ENCODE results near the gene KAT6B.
"Not testable (repeated sequence)": the region's sequence is repeated elsewhere in the genome, so short reads cannot be mapped to it uniquely, and the experiment has no call there.

KAT6B gene

DNA sequence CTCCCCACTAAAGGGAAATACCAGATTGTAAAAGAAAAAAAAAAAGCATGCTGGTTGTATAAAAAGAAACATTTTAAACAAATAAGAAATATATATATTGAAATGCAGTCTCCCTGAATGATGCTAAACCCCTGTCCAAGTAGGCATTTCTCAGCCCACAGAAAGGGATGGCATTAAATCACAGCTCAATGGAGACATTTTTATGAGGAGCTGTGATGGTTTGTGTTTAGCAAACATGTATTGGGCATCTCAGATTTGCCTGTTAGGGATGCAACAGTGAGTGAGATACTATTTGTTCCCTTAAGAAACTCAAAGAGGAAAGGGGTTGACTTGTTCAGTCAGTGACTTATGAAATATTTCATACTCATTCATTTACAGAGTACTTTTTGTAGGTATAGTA is 51.5 kb downstream of the KAT6B start:
- in situ Hi-C loops (cut with HindIII; ENCODE audit: low pct_ligation_motif_present, low pct_unique_long_range_greater_than_20kb, low sequenced_read_pairs): no loop called here

DNA sequence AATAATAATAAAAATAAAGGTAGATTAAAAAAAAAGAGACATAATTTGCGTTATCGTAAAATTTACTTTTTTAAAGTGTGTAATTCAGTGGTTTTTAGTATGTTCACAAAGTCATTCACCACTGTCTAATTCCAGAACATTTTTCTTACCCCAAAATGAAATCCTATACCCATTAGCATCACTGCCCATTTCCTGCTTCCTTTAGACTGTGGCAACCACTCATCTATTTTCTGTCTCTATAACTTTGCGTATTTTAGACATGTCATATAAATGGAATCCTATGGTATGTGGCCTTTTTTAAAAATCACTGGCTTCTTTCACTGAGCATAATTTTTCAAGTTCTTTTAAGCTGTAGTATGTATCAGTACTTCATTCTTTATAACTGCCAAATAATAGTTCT is 53.6 kb downstream of the KAT6B start:
- DNase-seq: no peak
- in situ Hi-C loops (cut with HindIII; ENCODE audit: low pct_ligation_motif_present, low pct_unique_long_range_greater_than_20kb, low sequenced_read_pairs): no loop called here

More for the DNA sequence above, 51.5 kb downstream of the KAT6B start:
- no peak for DNase-seq

DNA sequence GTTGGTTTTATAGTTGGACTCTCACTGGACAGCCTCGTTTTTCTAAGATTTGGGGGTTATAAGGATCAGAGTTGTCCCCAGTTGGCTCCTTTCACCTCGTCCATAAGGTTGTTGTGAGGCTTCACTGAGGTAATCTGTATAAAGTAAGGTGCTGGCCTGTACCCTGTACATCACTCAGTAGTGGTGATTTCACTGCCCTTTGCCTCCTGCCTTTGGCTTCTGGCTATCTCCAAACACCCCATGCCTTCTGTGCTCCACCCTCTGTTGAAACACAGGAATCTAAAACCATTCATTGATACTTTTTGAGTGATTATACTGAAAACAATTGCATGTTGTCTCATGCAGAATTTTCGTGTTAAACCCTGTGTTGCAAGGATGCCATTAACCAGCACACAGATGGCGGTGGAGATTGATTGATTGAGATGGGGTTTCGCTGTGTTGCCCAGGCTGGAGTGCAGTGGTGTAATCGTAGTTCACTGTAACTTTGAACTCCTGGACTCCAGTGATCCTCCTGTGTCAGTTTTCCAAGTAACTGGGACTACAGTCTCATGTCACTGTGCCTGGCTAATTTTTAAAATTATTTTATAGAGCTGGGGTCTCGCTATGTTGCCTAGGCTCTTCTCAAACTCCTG is 55.0 kb downstream of the KAT6B start:
- in situ Hi-C loops (cut with HindIII; ENCODE audit: low pct_ligation_motif_present, low pct_unique_long_range_greater_than_20kb, low sequenced_read_pairs): no loop called here
- DNase-seq: no peak

DNA sequence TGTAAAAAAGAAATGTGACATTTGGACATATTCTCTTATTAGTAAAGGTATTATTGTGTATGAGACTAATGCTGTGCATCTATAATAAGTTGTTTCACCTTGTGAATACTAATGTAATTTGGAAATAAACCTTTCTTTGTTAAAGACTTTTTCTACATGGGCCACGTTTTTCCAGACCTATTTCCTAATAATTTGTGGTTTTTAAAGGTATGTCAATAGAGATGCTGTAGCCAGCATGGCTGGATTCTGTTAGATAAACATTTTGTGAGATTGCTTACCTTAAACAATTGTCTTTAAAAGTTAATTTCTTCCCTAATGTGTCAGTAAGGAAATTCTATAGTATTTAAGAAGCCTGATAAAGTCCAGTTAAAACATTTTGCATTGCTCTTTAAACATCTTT is 56.0 kb downstream of the KAT6B start:
- in situ Hi-C loops (cut with HindIII; ENCODE audit: low pct_ligation_motif_present, low pct_unique_long_range_greater_than_20kb, low sequenced_read_pairs): no loop called here
- DNase-seq: no peak

DNA sequence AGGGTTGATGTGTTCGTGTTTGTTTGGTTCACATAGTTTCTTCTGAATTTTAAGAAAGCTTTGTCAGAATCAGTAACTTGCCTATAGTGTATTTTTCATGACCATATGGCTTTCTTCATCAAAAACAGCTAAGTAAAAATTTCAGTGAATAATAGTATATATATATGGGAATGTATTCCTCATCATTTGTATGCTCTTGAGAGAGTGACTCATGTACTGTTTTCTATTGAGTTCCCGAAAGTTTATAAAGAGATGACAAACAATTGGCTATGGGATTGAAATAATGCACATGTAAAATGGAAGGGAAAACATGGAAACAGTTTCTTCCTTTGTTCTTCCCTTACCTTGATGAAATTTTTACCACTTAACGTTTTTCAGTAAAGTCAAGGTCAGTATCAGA is 56.4 kb downstream of the KAT6B start:
- no peak for DNase-seq
- in situ Hi-C loops (cut with HindIII; ENCODE audit: low pct_ligation_motif_present, low pct_unique_long_range_greater_than_20kb, low sequenced_read_pairs): no loop called here

DNA sequence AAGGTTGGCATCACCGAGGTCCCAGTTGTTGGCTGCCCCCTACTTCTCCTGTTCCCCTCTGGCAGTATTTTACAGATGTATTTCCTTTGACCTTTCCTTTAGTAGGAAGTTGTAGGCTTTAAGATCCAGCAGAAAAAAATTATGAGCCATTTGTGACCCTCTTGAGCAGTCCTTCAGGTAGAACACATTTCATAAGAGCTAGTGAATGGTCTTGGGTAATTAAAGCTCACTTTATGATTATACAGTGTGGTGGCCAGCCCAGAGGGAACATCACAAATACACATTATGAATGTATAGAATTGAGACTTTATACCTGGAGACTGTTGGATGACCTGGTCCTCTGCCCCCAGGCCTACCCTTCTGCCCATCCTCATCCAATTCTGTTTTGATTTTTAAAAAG is 57.0 kb downstream of the KAT6B start:
- DNase-seq: no peak
- in situ Hi-C loops (cut with HindIII; ENCODE audit: low pct_ligation_motif_present, low pct_unique_long_range_greater_than_20kb, low sequenced_read_pairs): no loop called here

DNA sequence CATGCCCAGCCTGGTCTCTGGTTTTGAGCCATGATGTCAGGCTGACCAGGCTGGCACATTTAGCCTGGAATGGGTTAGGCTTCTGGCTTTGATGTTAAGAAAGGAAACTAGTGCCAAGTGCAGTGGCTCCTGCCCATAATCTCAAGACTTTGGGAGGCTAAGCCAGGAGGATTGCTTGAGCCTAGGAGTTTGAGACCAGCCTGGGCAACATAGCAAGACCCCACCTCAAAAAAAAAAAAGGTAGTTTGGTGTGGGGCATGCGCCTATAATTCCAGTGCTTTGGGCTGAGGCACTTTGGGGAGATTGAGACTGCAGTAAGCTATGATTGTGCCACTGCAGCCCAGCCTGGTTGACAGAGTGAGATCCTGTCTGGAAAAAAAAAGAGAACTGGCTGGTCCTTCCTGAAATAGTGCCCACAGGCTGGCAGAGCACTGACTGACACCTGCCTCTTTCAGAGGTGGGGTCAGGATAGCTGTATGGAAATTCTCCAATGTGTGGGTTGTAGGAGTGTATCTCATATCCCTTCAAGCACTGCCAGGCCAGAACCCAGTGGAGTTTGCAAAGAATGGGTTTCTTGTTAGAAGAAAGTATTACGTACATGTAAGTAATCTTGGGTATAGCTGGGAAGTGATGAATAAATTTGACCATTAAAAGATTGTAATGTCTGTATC is 61.3 kb downstream of the KAT6B start:
- no peak for DNase-seq
- in situ Hi-C loops (cut with HindIII; ENCODE audit: low pct_ligation_motif_present, low pct_unique_long_range_greater_than_20kb, low sequenced_read_pairs): no loop called here

DNA sequence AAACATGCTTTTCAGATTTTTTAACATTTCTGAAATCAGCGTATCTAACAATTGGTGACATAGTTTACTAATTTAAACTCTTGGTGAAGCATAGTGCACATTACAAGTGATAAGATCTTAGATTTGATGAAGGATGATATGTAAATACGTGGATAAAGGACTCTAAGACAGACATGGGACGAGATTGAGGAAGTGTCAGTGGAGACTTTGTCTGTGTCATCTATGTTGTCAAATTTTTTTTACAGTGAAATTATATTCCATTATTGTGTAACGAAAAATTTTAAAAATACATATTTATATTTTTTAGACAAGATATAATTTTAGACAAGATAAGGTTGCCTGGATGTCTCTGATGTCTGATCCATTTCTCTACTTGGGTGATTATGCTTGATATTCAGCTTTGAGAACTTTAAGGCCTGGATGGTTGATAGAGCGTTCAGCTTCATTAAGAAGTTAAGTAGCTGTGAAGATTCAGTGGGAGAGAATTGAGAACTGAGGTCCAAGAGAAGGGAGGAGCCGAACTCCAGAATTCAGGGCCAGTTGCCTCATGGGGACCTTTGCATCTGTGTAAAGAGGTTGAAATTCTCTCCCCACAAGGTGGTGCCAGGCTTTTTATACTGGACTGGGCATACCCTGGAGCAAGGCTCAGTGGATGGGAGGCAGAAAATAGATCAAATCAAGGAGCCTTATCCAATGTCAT is 62.7 kb downstream of the KAT6B start:
- DNase-seq: peak; percentile 79

DNA sequence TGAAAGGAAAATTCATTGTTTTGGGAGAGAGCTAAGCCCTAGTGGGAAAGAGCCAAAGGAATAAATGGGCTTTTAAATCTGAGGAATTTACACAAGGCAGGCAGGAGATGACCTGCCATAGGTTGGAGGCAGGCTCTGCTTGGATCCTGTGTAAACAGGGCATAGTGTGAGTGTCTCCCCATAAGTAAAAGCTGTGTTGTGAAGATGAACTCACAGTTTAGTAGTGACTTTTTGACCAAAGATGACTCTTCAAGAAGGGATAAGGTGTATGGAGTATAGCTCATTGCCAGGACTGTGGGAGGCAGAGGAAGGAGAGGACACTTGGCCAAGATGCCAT is 63.2 kb downstream of the KAT6B start:
- DNase-seq: no peak
- in situ Hi-C loops (cut with HindIII; ENCODE audit: low pct_ligation_motif_present, low pct_unique_long_range_greater_than_20kb, low sequenced_read_pairs): no loop called here

More for the DNA sequence above, 62.7 kb downstream of the KAT6B start:
- in situ Hi-C loops (cut with HindIII; ENCODE audit: low pct_ligation_motif_present, low pct_unique_long_range_greater_than_20kb, low sequenced_read_pairs): no loop called here

DNA sequence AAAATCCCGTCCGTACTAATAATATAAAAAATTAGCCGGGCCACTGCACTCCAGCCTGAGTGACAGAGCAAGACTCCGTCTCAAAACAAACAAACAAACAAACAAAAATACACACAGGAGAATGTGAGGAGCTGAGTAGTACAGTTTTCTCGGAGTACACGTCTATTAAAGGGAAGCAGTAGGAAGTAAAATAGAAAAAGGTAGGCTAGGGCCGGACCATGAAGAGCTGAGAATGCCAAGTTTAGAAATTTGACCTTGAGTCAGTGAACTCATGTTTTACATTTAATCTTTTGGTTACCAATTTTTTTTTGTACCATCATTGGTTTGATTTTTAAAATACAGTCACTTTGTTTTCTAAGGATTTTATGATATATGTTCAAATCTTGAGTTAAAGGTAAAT is 64.1 kb downstream of the KAT6B start:
- no peak for DNase-seq
- in situ Hi-C loops (cut with HindIII; ENCODE audit: low pct_ligation_motif_present, low pct_unique_long_range_greater_than_20kb, low sequenced_read_pairs): no loop called here

DNA sequence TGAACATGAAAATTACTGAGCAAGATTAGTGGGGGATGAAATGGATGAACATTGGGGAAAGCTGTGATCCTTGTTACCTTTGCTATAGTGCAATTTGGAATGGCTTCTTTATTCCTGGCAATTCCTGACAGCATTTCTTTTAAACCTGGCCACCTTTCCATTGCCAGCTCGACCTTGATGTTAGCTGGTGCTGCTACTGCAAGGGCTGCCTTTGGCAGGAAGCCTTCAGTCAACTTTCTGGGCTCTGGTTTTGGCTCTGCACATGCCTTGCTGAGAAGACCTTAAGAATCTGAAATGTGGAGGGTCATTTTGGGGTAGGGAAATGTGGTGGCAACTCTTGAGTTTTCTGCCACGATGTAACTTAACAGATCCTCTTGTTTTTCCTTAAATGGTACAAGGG is 64.7 kb downstream of the KAT6B start:
- in situ Hi-C loops (cut with HindIII; ENCODE audit: low pct_ligation_motif_present, low pct_unique_long_range_greater_than_20kb, low sequenced_read_pairs): no loop called here
- DNase-seq: no peak

DNA sequence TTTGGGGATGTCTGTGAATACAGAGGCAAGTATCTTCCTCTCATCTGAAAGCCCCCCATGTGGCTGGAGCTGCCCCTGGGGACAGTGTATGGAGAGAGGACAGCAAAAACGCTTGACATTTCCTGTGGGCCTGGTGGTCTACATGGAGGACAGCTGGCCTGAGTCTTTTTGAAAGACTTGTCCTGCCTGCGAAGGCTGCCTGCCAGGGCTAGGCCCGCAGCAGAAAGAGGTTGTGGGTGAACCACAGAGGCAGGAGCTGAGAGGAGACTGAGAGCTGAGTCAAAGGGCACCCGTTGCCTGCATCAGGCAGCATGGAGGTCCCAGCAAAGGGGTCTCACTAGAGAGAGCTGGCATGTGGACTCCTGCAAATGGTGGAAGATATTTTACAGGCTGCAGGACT is 66.4 kb downstream of the KAT6B start:
- in situ Hi-C loops (cut with HindIII; ENCODE audit: low pct_ligation_motif_present, low pct_unique_long_range_greater_than_20kb, low sequenced_read_pairs): no loop called here
- no peak for DNase-seq

DNA sequence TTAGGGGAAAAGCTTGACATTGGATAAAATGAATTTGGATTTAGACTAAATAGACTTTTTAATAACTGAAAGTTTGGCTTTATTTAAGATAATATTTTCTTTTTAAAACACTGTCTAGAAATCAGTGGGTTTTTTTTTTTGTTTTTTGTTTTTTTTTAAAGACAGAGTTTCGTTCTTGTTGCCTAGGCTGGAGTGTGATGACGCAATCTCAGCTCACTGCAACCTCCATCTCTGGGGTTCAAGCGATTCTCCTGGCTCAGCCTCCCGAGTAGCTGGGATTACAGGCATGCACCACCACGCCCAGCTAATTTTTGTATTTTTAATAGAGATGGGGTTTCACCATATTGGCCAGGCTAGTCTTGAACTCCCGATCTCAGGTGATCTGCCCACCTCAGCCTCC is 66.9 kb downstream of the KAT6B start:
- DNase-seq; in situ Hi-C loops (cut with HindIII; ENCODE audit: low pct_ligation_motif_present, low pct_unique_long_range_greater_than_20kb, low sequenced_read_pairs): not testable (repeated sequence)

DNA sequence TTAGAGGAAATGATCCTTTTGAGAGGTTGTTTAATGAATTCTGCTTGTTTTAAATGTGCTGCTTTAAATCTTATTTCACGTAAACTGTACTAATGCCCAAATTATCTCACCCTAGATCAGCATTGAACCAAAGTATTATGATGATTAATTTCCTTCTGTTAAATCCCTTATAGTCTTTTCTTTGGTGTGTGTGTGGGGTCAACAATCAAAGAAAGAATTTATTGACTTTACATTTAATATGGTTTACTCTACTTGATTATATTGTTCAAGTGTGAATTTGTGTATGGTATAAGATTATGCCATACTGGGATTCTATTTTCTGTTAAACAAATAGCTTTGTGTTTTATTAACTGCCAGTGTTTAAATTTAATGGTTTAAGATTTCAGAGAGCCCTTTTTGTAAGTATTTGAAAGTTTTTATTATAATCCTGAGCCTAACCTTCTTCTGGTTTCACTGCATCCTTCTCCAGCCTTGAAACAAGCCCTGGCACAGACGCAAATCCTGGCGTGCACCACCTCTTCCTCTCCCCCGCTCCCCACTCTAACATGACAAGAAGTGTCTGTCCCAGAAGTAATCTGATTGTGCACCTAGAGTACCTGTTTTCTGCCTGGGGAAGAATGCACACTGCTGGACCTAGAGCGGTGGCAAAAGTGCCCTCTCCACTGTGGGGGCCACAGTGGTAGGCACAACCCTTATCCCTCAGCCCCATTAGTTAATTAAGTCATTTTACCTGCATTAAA is 70.6 kb downstream of the KAT6B start:
- in situ Hi-C loops (cut with HindIII; ENCODE audit: low pct_ligation_motif_present, low pct_unique_long_range_greater_than_20kb, low sequenced_read_pairs): no loop called here
- no peak for DNase-seq

DNA sequence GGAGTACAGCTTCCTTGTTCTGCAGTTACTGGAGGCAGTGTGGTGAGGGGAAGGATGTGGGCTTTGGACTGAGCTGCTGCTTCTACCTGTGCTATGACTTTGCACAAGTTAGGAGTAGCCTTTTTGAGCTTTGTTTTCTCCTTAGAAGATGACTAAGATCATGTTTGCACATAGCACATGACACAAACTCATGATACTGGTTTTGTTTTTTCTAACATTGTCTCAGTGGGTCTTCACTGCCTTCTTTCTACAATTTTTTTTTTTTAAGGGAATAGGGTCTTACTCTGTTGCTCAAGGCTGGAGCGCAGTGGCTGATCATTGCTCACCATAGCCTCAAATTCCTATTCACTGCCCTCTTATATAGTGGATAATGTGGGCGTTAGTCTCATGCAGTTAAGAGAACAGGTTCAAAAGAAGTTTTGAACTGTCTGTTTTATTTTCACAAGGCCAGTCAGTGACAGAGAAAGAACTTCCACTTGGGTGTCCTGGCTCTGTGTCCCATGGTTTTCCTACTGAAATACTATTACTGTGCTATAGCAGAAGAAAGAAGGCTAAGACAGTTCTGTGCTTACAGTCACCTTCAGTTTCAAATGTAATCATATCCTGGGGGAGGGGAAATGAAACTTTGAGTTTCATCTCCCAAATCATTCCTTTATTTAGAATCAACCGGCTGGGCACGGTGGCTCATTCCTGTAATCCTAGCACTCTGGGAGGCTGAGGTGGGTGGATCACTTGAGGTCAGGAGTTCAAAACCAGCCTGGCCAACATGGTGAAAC is 72.0 kb downstream of the KAT6B start:
- no peak for DNase-seq

DNA sequence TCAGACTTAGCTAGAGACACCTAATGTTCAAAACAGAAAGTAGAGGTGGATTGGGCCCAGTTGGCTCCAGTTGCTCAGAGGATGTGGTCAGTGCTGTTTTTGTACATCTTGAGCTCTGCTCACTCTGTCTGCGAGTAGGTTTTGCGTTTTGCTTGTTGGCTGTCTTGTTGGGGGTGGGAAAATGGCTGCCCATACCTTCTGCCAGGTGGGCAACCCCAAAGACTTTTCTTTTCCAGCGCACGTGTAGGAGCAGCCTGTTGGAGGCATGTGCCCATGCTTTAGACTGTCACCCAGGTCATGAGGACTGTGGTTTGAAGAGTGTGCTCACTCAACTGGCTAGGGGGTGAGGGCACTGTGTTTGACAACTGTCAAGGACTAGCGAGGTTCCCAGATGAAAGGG is 73.9 kb downstream of the KAT6B start:
- in situ Hi-C loops (cut with HindIII; ENCODE audit: low pct_ligation_motif_present, low pct_unique_long_range_greater_than_20kb, low sequenced_read_pairs): no loop called here
- DNase-seq: no peak

More for the DNA sequence above, 72.0 kb downstream of the KAT6B start:
- in situ Hi-C loops (cut with HindIII; ENCODE audit: low pct_ligation_motif_present, low pct_unique_long_range_greater_than_20kb, low sequenced_read_pairs): no loop called here

DNA sequence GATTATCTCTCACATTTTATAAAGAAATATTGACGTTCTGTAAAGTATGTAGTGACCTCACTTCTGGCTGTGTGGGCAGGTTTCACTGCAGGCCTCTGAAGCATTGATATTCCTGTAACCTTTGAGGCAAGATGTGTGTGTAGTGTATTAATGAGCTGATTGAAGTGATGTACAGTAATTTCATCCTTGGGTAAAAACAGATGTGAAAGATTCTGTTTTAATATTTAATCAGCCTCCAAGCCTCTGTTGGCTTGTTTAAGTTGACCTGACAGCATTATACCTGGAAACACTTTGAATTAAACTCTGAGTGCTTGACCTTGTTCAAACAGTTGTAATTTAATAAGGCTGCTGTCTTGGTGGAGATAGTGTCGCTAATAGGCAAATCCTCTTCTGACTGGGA is 74.9 kb downstream of the KAT6B start:
- in situ Hi-C loops (cut with HindIII; ENCODE audit: low pct_ligation_motif_present, low pct_unique_long_range_greater_than_20kb, low sequenced_read_pairs): no loop called here
- no peak for DNase-seq

DNA sequence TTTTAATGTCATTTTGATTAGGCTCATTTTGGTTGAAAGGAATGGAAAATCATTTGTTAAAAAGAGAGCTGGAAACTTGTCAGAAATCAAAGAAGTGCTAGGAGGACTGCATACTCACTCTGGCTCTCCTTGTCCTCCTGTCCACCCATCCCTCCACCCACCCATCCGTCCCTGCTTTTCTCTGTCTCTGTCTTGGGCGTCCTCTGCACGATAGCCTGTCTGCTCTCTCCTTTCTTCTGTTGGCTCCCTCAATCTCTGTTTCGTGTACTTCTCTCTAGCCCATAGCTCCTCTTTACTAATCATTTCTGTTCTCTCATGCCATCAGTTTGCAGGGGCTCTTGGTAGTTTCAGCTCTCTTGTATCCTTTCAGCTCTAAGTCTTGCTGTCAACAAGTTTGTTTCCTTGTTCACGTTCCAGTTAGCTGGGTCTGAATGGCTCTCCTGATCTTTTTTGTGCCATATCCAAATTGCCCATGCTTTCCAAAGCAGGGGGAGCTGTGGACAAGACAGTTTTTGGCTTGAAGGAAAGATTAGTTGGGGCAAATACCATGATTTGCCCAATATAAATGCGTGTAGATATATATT is 75.6 kb downstream of the KAT6B start:
- DNase-seq: no peak
- in situ Hi-C loops (cut with HindIII; ENCODE audit: low pct_ligation_motif_present, low pct_unique_long_range_greater_than_20kb, low sequenced_read_pairs): no loop called here

Measured in ACHN (cell line).